ENCODE measurements around the gene TRIP12.

DNA sequence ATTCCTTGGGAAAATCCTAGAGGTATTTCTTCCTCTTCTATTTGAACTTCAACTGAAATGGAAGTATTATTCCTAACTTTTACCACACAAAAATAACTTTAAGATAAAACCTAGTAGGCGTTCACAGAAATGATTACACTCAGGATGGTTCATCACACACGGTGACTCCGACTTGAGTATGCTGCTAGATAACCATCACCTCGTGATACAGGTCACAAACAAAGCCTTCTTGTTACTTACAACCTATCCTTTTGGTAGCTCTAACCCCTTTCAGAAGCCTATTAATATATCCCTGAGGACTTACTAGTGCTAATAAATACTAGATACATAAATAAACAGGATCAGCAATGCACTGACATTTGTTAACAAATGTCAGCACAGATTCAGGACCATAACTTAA lies 106.5 kb downstream of the TRIP12 start:
- TF ChIP-seq CTCF (IDR thresholded peaks at IDR 0.05) (no peak), REST (IDR thresholded peaks at IDR 0.05; ENCODE audit: insufficient read depth in 1 of 2, low read depth in 2 of 2, low read length in 1 of 2) (no peak), POLR2AphosphoS5 (IDR thresholded peaks at IDR 0.05; ENCODE audit: low read depth, low read length) (no peak)
